HPDE6-E6E7 (cell line): ENCODE measurements around the gene ZNF790.

ENCODE experiments used
- DNase-seq: peaks from one replicate; pipeline ENCODE4 v3.0.0; 2011; ENCODE audit warnings: missing footprints; ENCODE audit errors: extremely low spot score

ZNF790 gene

DNA sequence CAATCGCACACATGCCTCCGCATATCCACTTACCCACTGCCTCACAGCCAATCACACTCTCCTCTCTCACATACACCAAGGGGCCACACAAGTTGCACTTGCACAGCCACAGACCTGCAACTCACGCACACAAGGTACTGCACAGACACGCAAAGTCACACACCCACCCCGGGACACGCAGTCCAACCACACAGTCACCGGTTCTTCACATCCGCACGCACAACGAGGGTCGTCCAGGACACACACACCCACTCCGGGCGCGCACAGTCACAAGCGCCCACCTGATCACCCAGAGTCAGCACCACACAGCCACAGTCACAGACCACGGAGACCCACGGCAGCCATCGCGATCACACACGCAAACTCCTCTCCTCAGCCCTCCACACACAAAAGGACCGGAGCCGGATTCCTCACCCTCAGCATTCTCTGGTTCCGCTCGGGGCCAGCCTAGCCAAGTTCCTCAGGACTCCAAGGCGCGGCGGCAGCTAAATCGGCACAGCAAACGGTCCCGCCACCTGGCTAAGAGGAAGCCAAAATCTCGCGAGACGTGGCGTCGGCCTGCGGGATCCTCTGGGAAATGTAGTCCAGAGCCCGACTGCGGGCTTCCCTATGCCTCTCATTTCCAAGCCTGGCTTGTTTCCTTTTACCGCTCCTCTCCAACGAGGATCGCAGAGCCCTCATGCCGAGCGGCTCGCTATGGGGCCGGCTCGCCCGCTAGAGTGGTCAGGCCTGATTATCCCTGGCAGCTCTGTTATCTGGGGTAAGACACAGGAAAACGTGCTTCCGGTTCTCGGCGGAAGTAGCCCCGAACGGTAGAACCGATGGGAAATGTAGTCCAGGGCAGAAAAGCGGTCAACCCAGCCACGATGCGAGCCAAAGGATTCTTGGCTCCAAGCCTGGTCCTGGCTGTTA is 65.6 kb downstream of the ZNF790 start, which contains the start of gene ZNF850:
Gene ZNF850, minus strand, starts transcription at position 497 of the 912 bp plus-strand sequence. CDS start 10,201 bp downstream, outside the sequence.
- peak; percentile 81 for DNase-seq

- DNase-seq = peak; percentile 64
Measured at GRCh38 chr19:36771261-36772231, 66.6 kb downstream of the ZNF790 start.
